IPS DF 6.9 (cell line): ENCODE measurements around the gene CCR9.

Source experiments
- DNase-seq: peaks from one replicate; pipeline ENCODE4 v3.0.0-alpha.2; 2013; ENCODE audit warnings: low read depth, low spot score
- H3K27ac ChIP-seq: one replicate; pipeline ENCODE4 v1.5.1; 2013; ENCODE audit warnings: low read length, control low read depth
- H3K27me3 ChIP-seq: 2 replicates; pipeline ENCODE4 v1.6.1; 2013; ENCODE audit warnings: mild to moderate bottlenecking, low read length; ENCODE audit not compliant: control insufficient read depth, insufficient read depth
- H3K36me3 ChIP-seq: 2 replicates; pipeline ENCODE4 v1.6.1; 2013; ENCODE audit warnings: low read length; ENCODE audit not compliant: control insufficient read depth, insufficient read depth
- H3K4me1 ChIP-seq: 2 replicates; pipeline ENCODE4 v1.6.1; 2013; ENCODE audit warnings: low read length; ENCODE audit not compliant: control insufficient read depth, insufficient read depth
- H3K4me3 ChIP-seq: 2 replicates; pipeline ENCODE4 v1.5.1; 2013; ENCODE audit warnings: mild to moderate bottlenecking, low read length
- H3K9me3 ChIP-seq: 2 replicates; pipeline ENCODE4 v1.6.1; 2013; ENCODE audit warnings: low read length, inconsistent platforms; ENCODE audit not compliant: control insufficient read depth, insufficient read depth
- WGBS: extraction: QIAGEN DNeasy Blood & Tissue Kit; methylation state at CpG from one replicate; pipeline ENCODE4 v1.1.7; 2013; ENCODE audit warnings: mixed read lengths, missing lambda C conversion rate; ENCODE audit not compliant: insufficient read length, insufficient coverage; 5-methylcytosine and 5-hydroxymethylcytosine counted together

CCR9 gene

GRCh38 chr3:45907769-45908705 is 21.7 kb downstream of the CCR9 start:
- Histone ChIP-seq H3K36me3 (no peaks in the 10 kb centered on the region), H3K4me1 (no peaks in the 10 kb centered on the region), H3K9me3 (no peaks in the 10 kb centered on the region), H3K27me3 (no peaks in the 10 kb centered on the region), H3K4me3 (no peak overlapping the region), H3K27ac (no peak overlapping the region)
- DNase-seq = no peak
- WGBS = no CpG with 5 or more reads among the region's 13 CpGs

DNA sequence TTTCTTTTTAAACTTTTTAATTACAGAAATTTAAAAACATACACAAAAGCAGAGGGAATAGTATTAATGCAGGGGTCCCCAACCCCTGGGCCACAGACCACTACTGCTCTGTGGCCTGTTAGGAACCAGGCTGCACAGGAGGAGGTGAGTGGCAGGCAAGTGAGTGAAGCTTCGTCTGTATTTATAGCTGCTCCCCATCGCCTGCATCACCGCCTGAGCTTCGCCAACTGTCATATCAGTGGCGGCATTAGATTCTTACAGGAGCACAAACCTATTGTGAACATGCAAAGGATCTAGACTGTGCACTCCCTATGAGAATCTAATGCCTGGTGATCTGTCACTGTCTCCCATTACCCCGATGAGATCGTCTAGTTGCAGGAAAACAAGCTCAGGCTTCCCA is 22.4 kb downstream of the CCR9 start:
- WGBS = no CpG with 5 or more reads among the region's 7 CpGs
- Histone ChIP-seq H3K27ac (no peak overlapping the region), H3K4me3 (no peak overlapping the region), H3K4me1 (no peaks in the 10 kb centered on the region), H3K9me3 (no peaks in the 10 kb centered on the region), H3K27me3 (no peaks in the 10 kb centered on the region), H3K36me3 (no peaks in the 10 kb centered on the region)
- no peak for DNase-seq

- Histone ChIP-seq H3K9me3 (no peaks in the 10 kb centered on the region), H3K27ac (no peak overlapping the region), H3K4me1 (no peaks in the 10 kb centered on the region), H3K36me3 (no peaks in the 10 kb centered on the region), H3K4me3 (no peak overlapping the region), H3K27me3 (no peaks in the 10 kb centered on the region)
- WGBS = no CpG with 5 or more reads among the region's 6 CpGs
- DNase-seq = no peak
Observed at GRCh38 chr3:45909542-45909941, 23.2 kb downstream of the CCR9 start.

- Histone ChIP-seq H3K27me3 (no peaks in the 10 kb centered on the region), H3K27ac (no peak overlapping the region), H3K4me3 (no peak overlapping the region), H3K36me3 (no peaks in the 10 kb centered on the region), H3K4me1 (no peaks in the 10 kb centered on the region), H3K9me3 (no peaks in the 10 kb centered on the region)
- DNase-seq = no peak
- no CpG with 5 or more reads among the region's 4 CpGs for WGBS
Observed at GRCh38 chr3:45910892-45911291, 24.5 kb downstream of the CCR9 start.

DNA sequence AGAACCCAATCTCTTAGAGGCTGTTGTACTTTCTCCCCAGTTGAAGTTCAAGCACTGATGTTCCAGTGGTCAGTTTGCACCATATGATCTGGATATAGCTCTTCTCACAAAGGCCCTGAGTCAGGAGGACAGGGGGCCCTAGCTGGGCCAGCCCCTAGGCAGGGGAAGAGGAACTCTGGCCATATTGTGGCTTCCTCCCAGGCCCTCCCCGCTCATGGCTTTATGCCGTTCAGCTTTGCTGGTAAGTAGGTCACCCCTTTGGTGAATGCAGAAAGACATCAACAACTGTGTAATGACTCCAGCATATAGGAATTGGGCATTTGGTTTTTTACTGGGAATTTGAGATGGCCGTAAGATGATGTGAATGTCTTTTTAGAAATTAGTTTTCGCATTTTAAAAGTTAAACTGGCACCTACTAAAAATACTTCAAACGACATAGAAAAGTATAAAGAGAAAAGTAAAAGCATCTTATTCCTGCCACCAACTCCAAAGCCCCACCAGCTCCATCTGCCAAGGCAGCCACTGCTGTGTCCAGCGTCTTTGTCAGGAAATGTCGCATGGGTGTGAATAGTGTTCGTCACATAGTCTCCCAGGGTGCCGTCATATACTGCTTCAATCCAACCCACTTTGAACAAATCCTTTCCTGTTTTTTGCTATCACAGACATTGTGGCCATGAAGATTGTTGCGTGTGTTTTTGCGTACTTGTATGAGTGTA is 25.3 kb downstream of the CCR9 start:
- H3K27ac ChIP-seq = no peak overlapping the region

DNA sequence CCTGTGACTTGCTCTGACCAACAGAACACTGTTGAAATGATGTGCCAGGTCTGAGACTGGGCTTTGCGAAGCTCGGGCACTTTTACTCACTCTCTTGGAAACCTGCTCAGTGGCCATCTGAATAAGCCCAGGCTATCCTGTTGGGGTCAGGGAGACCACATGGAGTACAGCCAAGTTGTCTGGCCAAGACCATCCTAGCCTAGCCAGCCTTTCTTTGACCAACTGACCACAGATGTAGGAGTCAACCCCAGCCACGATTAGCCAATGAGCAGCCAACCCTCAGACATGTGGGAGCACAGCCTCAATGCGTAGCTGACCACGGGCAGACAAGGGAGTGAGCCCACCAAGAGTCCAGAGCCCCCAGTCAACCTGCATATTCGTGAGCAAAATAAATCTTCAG is 26.1 kb downstream of the CCR9 start:
- Histone ChIP-seq H3K27me3 (no peaks in the 10 kb centered on the region), H3K36me3 (no peaks in the 10 kb centered on the region), H3K4me1 (no peaks in the 10 kb centered on the region), H3K9me3 (no peaks in the 10 kb centered on the region), H3K27ac (no peak overlapping the region), H3K4me3 (no peak overlapping the region)
- WGBS = no CpG with 5 or more reads among the region's 6 CpGs
- no peak for DNase-seq

More for the DNA sequence above, 25.3 kb downstream of the CCR9 start:
- WGBS = 100% methylated on average over 2 of the region's 11 CpGs
- no peaks in the 10 kb centered on the region for H3K4me1 ChIP-seq
- no peaks in the 10 kb centered on the region for H3K27me3 ChIP-seq
- DNase-seq = no peak
- no peaks in the 10 kb centered on the region for H3K36me3 ChIP-seq
- H3K9me3 ChIP-seq = no peaks in the 10 kb centered on the region
- H3K4me3 ChIP-seq = no peak overlapping the region

DNA sequence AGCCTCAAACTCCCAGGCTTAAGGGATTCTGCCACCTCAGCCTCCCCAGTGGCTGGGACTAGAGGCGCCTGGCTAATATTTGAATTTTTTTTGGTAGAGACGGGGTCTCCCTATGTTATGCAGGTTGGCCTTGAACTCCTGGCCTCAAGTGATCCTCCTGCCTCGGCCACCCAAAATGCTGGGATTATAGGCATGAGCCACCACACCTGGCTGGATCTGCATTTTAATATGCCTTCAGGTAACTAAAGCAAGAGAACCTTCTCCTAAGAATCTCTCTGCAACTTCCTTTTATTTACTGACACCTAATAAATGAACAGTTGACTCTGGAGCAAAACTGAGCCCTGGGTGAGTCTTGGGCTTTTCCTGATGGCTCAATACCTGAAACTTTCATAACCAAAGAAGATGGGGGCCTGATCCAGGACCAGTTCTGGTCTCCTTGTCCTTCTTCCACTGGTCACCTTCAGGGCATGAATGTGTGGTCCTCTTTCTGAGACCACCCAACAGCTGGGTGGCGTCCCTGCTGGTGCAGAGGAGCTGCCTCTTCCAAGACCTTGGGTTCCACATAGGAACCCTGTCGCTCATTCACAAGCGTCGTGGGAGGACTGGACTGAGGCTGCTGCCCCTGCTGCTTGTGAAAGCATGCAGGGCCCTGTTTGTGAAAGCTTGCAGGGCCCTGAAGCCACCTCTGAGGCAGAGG is 28.2 kb downstream of the CCR9 start:
- Histone ChIP-seq H3K27ac (no peak overlapping the region), H3K9me3 (no peaks in the 10 kb centered on the region)
- no CpG with 5 or more reads among the region's 7 CpGs for WGBS

GRCh38 chr3:45915059-45915439 is 28.7 kb downstream of the CCR9 start:
- no peaks in the 10 kb centered on the region for H3K9me3 ChIP-seq
- no peaks in the 10 kb centered on the region; the same call in 1 of the 2 replicates for H3K36me3 ChIP-seq
- no peak for DNase-seq
- no peak overlapping the region for H3K27ac ChIP-seq
- H3K27me3 ChIP-seq = no peaks in the 10 kb centered on the region
- H3K4me3 ChIP-seq = no peak overlapping the region
- WGBS = 100% methylated on average over 4 of the region's 9 CpGs
- H3K4me1 ChIP-seq = no peaks in the 10 kb centered on the region

More for the DNA sequence above, 28.2 kb downstream of the CCR9 start:
- Histone ChIP-seq H3K27me3 (no peaks in the 10 kb centered on the region), H3K36me3 (no peaks in the 10 kb centered on the region), H3K4me3 (no peak overlapping the region), H3K4me1 (no peaks in the 10 kb centered on the region)
- no peak for DNase-seq

DNA sequence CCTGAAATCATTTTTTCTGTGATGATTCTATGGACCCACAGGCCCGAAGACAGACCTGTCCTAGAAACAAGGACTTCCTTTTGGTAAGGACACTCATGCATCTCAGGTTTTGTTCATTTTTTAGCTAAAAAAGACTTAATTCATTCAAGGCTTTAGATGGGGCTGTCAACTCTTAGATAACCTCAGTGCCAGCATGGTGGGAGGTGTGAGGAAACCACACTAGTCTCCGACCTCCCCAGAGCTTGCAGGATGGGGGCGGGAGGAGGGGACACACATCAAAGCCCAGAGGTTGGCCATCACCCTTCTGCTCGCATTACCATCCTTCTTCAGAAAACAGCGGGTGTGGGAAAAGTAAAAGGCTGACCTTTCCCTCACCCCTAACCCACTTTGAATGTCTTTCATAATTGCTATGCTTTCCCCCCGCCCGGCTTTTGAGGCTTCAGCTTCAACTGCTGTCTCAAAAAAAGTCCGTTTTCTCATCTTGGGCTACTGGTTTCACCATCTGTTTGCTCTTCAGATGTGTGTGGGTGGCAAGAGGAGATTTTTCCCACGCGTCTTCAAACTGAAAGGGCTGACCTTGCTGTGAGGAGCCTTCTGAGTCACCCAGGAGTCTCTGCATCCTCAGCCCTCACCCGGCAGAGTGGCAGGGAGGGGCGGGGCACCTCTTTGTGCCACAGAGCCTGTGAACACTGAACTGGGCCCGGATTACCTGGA is 29.3 kb downstream of the CCR9 start:
- H3K27me3 ChIP-seq = no peaks in the 10 kb centered on the region
- no peaks in the 10 kb centered on the region for H3K9me3 ChIP-seq
- WGBS = no CpG with 5 or more reads among the region's 13 CpGs
- H3K4me1 ChIP-seq = no peaks in the 10 kb centered on the region
- no peak for DNase-seq
- no peak overlapping the region for H3K27ac ChIP-seq
- H3K4me3 ChIP-seq = no peak overlapping the region
- H3K36me3 ChIP-seq = no peaks in the 10 kb centered on the region; the same call in 1 of the 2 replicates
